HepG2 (cell line): ENCODE measurements around the gene RAD52.

ENCODE experiments used
- POLR2AphosphoS5 ChIP-seq: IDR thresholded peaks from 2 replicates; pipeline ENCODE4 v1.6.1; 2012; ENCODE audit warnings: low read depth, low read length
- SIN3A ChIP-seq: IDR thresholded peaks from 2 replicates; pipeline ENCODE4 v1.6.1; 2011; ENCODE audit warnings: low read depth, mild to moderate bottlenecking, control low read depth, low read length, borderline replicate concordance
- ZNF609 ChIP-seq: sonication (generic); formaldehyde crosslinking; IDR thresholded peaks from 2 replicates; pipeline ENCODE4 v1.4.0; 2020; ENCODE audit warnings: mild to moderate bottlenecking, missing genetic modification reagents, borderline replicate concordance

- TF ChIP-seq POLR2AphosphoS5 (no peak), SIN3A (no peak), ZNF609 (no peak)
Measured at GRCh38 chr12:948238-948637, 1.3 kb downstream of the RAD52 start.
